Measurements from ENCODE around the gene SCN4A. TPM values are rescaled to one million over a fixed set of nuclear protein-coding genes. Genes with fewer than 3 reads are reported as not detected.

The SCN4A gene
- total RNA-seq, 2 experiments from 2014 or later, result 0.33 to 0.75 TPM

DNA sequence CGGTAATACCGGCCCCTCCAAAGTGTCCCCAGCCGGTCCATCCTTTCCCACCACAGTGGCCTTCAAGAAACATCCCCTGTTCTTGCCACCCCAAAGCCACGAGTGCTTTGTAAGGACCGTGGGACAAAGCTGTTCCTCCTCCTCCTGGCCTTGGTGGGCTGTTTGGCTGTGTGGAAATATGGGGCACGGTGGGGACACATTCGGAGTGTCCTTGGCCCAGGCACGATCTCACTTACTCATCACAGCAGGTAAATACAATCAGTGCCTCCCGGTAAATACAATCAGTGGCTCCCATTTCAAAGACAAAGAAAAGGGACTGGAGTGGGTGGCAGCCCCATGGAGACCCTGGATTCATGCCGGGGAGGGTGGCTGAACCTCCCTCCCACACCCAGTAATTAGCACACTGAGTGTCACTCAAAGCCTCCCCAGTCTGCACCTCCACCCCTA is 10.4 kb downstream of the SCN4A start:
- no peaks in the 10 kb centered on the region for H3K27me3 Mint-ChIP-seq
- intact Hi-C loops (cut with micrococcal nuclease), result no loop called here

DNA sequence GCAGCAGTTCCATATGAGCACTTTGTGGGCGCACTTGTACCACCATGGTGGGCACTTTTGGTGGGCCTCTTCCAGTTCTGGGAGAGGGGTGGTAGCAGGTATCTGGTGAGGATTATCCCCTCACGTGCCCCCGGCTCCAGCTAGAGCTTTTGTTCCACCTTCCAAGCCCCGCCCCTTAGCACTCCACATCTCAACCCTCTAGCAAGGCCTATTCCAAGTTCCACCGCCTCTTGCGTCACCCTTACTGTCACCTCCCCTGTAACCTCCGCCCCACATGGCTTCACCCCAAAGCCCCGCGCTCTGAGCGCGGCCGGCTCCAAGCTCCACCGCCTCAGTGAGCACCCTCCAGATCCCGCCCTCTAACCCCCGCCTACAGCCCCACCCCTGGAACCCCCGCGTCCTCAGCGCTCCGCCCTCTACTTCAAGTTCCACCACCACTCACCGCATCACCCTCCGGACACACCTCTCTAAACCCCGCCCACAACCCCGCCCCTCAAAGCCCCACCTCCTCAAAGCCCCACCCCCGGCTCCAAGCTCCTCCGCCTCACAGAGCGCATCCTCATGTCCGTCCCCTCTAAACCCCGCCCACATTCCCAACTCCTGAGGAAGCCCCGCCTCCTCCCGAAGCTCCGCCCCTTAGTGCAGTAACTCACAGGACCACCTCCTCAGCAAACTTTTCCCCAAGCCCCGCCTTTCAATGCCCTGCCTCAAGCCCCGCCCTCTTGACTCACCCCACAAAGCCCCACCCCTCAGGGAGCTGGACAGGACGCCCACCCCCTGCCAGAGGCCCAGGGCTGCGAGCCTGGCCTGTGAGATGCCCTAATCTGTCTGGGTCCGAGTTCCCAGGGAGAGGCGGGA is 11.1 kb downstream of the SCN4A start:
- Mint-ChIP-seq H3K27ac (no peak overlapping the region), H3K9me3 (no peaks in the 10 kb centered on the region), H3K4me3 (peak overlapping the region; percentile 39), H3K27me3 (no peaks in the 10 kb centered on the region), H3K4me1 (ENCODE audit: low read depth) (peaks cover 4% of the 10 kb centered on the region), H3K36me3 (no peaks in the 10 kb centered on the region)
- intact Hi-C loops (cut with micrococcal nuclease), result no loop called here
- CTCF ChIA-PET, result interaction anchor here (0.7 to 2.3 kb wide), 5 partner anchors 15 to 172 kb away, joined by 3 to 16 read pairs (median 3); no protein-coding TSS in a partner anchor
- POLR2A ChIA-PET, result interaction anchor here (0.6 kb wide), 1 partner anchor 545 kb away, joined by 3 read pairs; the partner anchor contains the start of gene CEP95
- DNase-seq, result peak; percentile 70

More for the DNA sequence above, 10.4 kb downstream of the SCN4A start:
- Mint-ChIP-seq H3K27ac (no peak overlapping the region), H3K36me3 (no peaks in the 10 kb centered on the region), H3K4me3 (no peak overlapping the region), H3K4me1 (ENCODE audit: low read depth) (peaks cover 12% of the 10 kb centered on the region), H3K9me3 (no peaks in the 10 kb centered on the region)
- ChIA-PET CTCF (interaction anchor here (2.3 kb wide), 1 partner anchor 16 kb away, joined by 16 read pairs; no protein-coding TSS in a partner anchor), POLR2A (interaction anchor here (0.6 kb wide), 1 partner anchor 544 kb away, joined by 3 read pairs; the partner anchor contains the start of gene CEP95)
- DNase-seq, result no peak

DNA sequence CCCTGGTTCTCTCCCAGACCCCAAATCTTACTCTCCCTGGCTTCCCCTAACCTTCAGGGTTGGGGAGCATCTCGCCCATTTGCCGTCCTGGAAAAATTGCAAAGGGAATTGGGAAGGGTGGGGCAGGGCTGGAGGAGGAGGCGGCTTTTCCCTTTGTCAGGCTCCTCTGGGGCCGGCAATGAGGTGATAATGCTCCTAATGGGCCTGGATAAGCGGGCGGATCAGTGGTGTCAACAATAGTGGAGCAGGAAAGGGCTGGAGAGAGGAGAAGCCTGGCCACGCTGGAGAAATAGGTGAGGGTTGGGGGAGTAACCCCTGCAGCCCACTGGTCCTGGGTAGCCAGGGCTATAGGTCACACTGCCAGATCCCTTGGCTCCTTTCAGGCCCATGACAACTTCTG is 12.3 kb downstream of the SCN4A start:
- no peak for DNase-seq
- Mint-ChIP-seq H3K27me3 (no peaks in the 10 kb centered on the region), H3K4me1 (ENCODE audit: low read depth) (peaks cover 2% of the 10 kb centered on the region), H3K4me3 (no peak overlapping the region), H3K27ac (no peak overlapping the region), H3K9me3 (no peaks in the 10 kb centered on the region), H3K36me3 (no peaks in the 10 kb centered on the region)
- ChIA-PET POLR2A (no interaction called here), CTCF (interaction anchor here (1.3 to 2.3 kb wide), 2 partner anchors 14 to 30 kb away, joined by 4 to 16 read pairs; no protein-coding TSS in a partner anchor)
- intact Hi-C loops (cut with micrococcal nuclease), result no loop called here

DNA sequence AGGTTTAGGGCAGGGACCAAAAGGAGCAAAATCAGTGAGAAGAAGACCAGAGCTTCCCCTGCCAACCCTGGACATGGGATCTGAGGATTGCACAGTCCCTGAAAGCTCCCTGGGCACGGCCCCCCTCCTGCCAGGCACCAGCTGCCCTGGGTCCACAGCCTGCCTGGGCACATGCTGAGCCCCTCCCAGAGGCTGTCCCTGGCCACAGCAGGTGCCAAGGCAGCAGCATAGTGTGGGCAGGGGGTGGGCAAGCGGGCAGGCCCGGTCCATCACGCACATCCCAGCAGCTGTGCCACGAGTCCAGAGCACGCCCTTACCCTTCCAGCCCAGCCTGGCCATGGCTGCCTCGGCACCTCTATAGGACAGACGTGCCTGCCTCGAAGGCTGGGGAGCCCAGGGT is 12.7 kb downstream of the SCN4A start:
- DNase-seq, result no peak
- H3K36me3 Mint-ChIP-seq, result no peaks in the 10 kb centered on the region
- no peak overlapping the region for H3K4me3 Mint-ChIP-seq
- H3K4me1 Mint-ChIP-seq (ENCODE audit: low read depth), result peaks cover 5% of the 10 kb centered on the region
- CTCF ChIA-PET, result interaction anchor here (0.8 kb wide), 1 partner anchor 32 kb away, joined by 3 read pairs; no protein-coding TSS in a partner anchor
- H3K27ac Mint-ChIP-seq, result no peak overlapping the region
- no peaks in the 10 kb centered on the region for H3K27me3 Mint-ChIP-seq
- POLR2A ChIA-PET, result no interaction called here
- intact Hi-C loops (cut with micrococcal nuclease), result no loop called here
- no peaks in the 10 kb centered on the region for H3K9me3 Mint-ChIP-seq

DNA sequence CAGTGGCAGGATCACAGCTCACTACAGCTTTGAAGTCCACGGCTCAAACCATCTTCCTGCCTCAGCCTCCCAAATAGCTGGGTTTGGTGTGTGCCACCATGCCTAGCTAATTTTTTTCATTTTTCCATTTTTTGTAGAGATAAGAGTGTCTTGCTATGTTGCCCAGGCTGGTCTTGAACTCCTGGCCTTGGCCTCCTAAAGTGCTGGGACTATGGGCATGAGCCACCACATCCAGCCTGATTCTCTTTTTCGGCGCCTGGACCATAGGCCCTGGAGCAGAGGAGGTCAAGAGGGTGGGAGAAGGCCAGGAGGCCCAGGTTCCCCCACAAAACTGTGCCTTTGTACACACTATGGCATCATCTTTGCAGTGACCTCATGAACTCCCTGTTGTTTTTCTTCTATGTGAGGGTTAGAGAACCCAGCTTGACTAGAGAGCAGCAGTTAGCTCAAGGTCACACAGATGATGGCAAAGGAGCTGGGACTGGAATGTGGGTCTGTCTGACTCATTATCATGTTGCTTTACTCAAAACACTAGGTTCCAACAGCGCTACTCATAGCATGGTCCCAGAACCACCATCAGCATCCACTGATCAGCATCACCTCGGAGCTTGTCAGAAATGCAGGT is 16.3 kb downstream of the SCN4A start:
- Mint-ChIP-seq H3K4me1 (ENCODE audit: low read depth) (peaks cover 17% of the 10 kb centered on the region), H3K27ac (no peak overlapping the region), H3K36me3 (no peaks in the 10 kb centered on the region), H3K27me3 (no peaks in the 10 kb centered on the region), H3K4me3 (no peak overlapping the region), H3K9me3 (no peaks in the 10 kb centered on the region)
- ChIA-PET CTCF (interaction anchor here (0.8 to 3.1 kb wide), 4 partner anchors 10 to 177 kb away, joined by 3 to 23 read pairs (median 6); partner anchors contain the start of gene GH1), POLR2A (interaction anchor here (1.6 kb wide), 1 partner anchor 64 kb away, joined by 5 read pairs; the partner anchor contains the start of gene ICAM2)
- intact Hi-C loops (cut with micrococcal nuclease), result no loop called here
- no peak for DNase-seq

DNA sequence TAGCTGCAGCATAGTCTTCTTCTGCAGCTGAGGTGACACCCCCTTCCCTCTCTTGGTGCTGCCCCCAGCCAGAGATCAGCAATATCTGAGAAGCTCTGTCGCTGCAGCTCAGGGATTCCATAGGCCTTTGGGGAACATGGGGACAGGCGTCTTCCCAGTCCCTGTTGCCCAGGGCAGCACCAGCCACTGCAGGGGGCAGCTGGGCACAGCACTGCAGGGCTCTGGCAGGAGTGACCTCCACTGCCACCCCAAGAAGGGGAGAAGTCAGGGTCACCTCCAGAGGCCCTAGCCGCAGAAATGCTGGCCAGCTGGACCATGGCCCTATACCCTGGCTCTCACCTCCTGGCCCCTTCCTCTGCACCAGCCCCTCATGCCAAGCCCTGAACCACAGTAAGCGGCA is 16.9 kb downstream of the SCN4A start:
- no peak overlapping the region for H3K27ac Mint-ChIP-seq
- intact Hi-C loops (cut with micrococcal nuclease), result no loop called here
- DNase-seq, result no peak
- no peaks in the 10 kb centered on the region for H3K27me3 Mint-ChIP-seq
- H3K4me1 Mint-ChIP-seq (ENCODE audit: low read depth), result peaks cover 17% of the 10 kb centered on the region
- no peaks in the 10 kb centered on the region for H3K36me3 Mint-ChIP-seq
- ChIA-PET CTCF (interaction anchor here (1.1 to 3.1 kb wide), 3 partner anchors 9 to 178 kb away, joined by 5 to 23 read pairs (median 7); partner anchors contain the start of gene GH1), POLR2A (no interaction called here)
- no peaks in the 10 kb centered on the region for H3K9me3 Mint-ChIP-seq
- H3K4me3 Mint-ChIP-seq, result no peak overlapping the region

DNA sequence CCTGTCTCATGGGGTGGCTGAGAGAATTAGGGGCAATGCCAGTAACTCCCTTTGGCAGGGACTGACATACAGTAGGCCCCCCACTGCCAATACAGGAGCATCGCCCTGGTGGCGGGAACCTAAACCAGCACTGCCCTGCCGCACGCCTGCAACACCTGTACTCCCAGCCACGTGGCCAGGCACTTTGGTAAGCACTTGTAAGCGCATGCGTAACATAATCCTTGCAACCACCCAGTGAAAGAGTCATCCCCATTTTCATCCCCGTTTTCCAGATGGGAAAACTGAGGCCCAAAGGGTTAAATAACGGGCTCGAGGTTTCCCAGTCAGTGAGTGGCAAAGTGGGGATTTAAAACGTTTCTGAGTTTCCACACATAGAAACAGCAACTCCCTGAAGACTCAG is 17.5 kb downstream of the SCN4A start:
- Mint-ChIP-seq H3K27me3 (no peaks in the 10 kb centered on the region), H3K27ac (no peak overlapping the region), H3K4me1 (ENCODE audit: low read depth) (peaks cover 17% of the 10 kb centered on the region), H3K4me3 (no peak overlapping the region), H3K36me3 (no peaks in the 10 kb centered on the region), H3K9me3 (no peaks in the 10 kb centered on the region)
- intact Hi-C loops (cut with micrococcal nuclease), result no loop called here
- ChIA-PET CTCF (interaction anchor here (1.1 to 2.5 kb wide), 6 partner anchors 9 to 179 kb away, joined by 4 to 9 read pairs (median 6); partner anchors contain the start of gene GH1), POLR2A (interaction anchor here (0.8 to 1.3 kb wide), 3 partner anchors 13 to 25 kb away, joined by 3 to 4 read pairs (median 3); no protein-coding TSS in a partner anchor)
- DNase-seq, result no peak

DNA sequence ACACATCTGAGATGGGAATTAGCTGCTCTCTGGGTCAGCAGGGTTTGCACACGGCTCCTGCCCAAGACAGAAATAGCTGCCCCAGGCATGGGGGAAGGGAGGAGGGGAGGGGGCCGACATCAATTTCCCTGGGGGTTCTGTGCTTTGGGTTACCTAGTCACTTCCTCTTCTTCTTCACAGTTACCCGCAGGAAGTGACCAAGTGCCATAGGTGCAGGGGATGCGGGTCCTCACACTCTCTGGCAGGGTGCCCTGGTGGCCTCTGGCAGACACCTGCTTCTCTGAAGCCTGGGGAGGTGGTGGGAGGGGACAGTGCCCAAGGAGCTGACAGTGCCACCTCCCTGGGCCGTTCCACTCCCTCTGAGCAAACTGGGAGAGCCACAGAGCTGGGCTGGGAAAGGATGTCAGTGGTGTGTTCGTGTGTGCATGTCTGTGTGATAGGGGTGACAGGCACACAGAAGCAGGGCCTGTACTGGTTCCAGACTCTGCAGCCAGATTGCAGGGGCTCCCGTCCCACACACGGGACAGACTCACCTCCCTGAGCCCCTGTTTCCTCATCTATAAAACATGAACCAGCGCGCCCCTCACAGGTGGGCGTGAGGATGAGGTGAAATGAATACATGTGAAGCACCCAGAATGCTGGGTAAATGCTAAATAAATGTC is 18.2 kb downstream of the SCN4A start:
- intact Hi-C loops (cut with micrococcal nuclease), result loop anchor here (5.0 kb wide), 1 partner anchor 38 kb away; no protein-coding TSS in a partner anchor
- POLR2A ChIA-PET, result interaction anchor here (0.8 to 1.3 kb wide), 3 partner anchors 13 to 26 kb away, joined by 3 to 4 read pairs (median 3); no protein-coding TSS in a partner anchor
- H3K27me3 Mint-ChIP-seq, result no peaks in the 10 kb centered on the region
- H3K4me3 Mint-ChIP-seq, result no peak overlapping the region
- CTCF ChIA-PET, result interaction anchor here (0.6 to 2.5 kb wide), 7 partner anchors 8 to 179 kb away, joined by 3 to 9 read pairs (median 6); partner anchors contain the start of gene ICAM2
- H3K36me3 Mint-ChIP-seq, result no peaks in the 10 kb centered on the region
- DNase-seq, result peak; percentile 69
- no peaks in the 10 kb centered on the region for H3K9me3 Mint-ChIP-seq
- H3K27ac Mint-ChIP-seq, result peak overlapping the region; percentile 44
- peaks cover 17% of the 10 kb centered on the region for H3K4me1 Mint-ChIP-seq (ENCODE audit: low read depth)

DNA sequence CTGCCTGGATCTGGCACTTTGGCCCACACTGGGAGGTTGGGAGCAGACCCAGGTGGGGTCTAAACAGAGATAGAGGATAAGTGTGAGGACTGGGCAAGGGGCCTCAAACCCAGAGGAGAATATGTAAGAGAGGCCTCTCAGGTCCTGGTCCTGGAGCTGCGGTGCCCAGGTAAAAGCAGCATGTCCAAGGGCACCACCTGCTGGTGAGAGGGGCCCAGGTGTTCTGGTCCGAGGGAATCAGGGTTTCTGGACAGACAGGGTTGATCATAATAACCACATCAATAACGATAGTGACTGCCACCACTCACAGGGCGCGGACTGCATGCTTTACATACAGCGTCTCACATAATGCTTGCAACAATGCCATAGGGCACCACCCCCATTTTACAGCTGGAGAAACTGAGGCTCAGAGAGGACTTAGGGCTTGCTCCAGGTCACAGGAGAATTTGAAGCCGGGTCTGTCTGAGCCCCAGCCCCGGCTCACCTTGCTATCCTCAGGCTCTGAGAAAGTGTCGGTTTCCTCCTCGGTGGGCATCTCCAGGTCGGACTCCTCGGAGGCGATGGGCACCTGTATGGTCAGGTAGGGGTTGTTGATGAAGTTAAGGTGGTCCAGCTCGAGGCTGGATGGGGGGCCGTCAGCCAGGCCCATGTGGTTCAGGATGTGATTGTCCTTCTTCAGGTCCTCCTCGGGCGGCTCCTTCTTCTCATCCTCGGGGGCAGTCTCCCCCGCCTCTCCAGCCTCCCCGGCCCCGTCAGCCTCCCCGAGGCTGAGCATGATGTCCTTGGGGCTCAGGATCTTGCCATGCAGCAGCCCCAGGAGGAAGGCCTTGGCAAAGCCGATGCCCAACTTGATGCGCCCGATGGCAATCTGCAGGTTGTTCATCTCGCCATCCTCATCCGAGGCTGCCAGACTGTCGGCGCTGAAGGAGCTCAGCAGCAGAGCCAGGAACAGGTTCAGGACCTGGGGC is 21.5 kb downstream of the SCN4A start:
- ChIA-PET POLR2A (no interaction called here), CTCF (interaction anchor here (0.7 to 1.9 kb wide), 11 partner anchors 18 to 331 kb away, joined by 3 to 14 read pairs (median 3); partner anchors contain the start of gene CSHL1)
- Mint-ChIP-seq H3K9me3 (no peaks in the 10 kb centered on the region), H3K4me3 (no peak overlapping the region), H3K4me1 (ENCODE audit: low read depth) (peaks cover 23% of the 10 kb centered on the region), H3K27me3 (no peaks in the 10 kb centered on the region), H3K36me3 (no peaks in the 10 kb centered on the region), H3K27ac (no peak overlapping the region)
- DNase-seq, result peak; percentile 55
- intact Hi-C loops (cut with micrococcal nuclease), result loop anchor here (5.0 kb wide), 1 partner anchor 41 kb away; no protein-coding TSS in a partner anchor

DNA sequence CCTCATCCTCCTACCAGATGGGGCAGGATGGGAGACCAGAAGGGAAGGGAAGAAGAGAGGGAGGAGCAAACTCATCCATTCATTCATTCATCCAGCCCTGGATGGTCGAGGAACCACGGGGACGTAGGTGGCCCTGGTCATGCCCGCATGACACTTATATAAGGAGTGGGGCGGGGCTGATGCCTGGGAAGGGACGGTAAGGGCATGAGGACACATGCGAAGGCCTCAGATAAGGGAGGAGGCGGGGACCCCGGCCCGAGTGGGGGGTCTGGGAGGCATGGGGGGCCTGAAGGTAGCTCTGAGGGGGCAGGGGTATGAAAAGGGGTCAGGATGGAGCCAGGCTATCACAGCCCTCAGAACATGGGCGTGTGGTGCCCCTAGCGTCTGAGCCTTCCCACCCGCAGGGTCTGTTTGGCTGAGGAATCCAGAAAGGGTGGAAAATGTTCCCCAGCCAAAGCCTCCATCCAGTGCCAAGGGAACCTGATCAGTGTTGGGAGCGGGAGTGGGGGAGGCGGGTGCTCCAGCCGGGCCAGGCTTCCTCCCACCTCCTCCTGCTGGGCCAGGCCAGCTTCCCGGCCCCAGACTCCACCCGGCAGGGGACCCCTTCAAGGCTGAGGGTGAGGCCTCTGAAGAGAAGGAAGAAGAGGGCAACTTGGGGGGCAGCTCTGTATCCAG is 23.0 kb downstream of the SCN4A start:
- ChIA-PET CTCF (interaction anchor here (0.6 to 1.9 kb wide), 9 partner anchors 17 to 384 kb away, joined by 3 to 14 read pairs (median 3); partner anchors contain the start of gene CSHL1), POLR2A (no interaction called here)
- Mint-ChIP-seq H3K36me3 (no peaks in the 10 kb centered on the region), H3K27ac (no peak overlapping the region), H3K27me3 (no peaks in the 10 kb centered on the region), H3K4me3 (no peak overlapping the region), H3K4me1 (ENCODE audit: low read depth) (peaks cover 23% of the 10 kb centered on the region), H3K9me3 (no peaks in the 10 kb centered on the region)
- intact Hi-C loops (cut with micrococcal nuclease), result loop anchor here (5.0 kb wide), 1 partner anchor 43 kb away; no protein-coding TSS in a partner anchor
- DNase-seq, result no peak

Measured in activated CD4-positive, alpha-beta memory T cell treated with anti-CD3 and anti-CD28 coated beads for 36 hours (primary cell).